ENCODE data around the gene PNMA6F.
"Not testable (repeated sequence)": the region's sequence is repeated elsewhere in the genome, so short reads cannot be mapped to it uniquely, and the experiment has no call there.

The PNMA6F gene

GRCh38 chrX:153334654-153335295 lies 13.2 kb upstream of the PNMA6F start:
- no peak for DNase-seq

GRCh38 chrX:153333821-153334653 lies 12.5 kb upstream of the PNMA6F start, which contains the start of gene ZNF275:
Gene ZNF275 (plus strand): TSS chrX:153334153. CDS start chrX:153336680, 2,527 bp downstream.
- peak; percentile 80 to 81 for DNase-seq

GRCh38 chrX:153333266-153333665 lies 11.7 kb upstream of the PNMA6F start:
- DNase-seq, result no peak

- no peak for DNase-seq
Observed at GRCh38 chrX:153327561-153327960, 6.0 kb upstream of the PNMA6F start.

- no peak for DNase-seq
Observed at GRCh38 chrX:153320555-153321184, 897 bp downstream of the PNMA6F start.

- not testable (repeated sequence) for DNase-seq
Observed at GRCh38 chrX:153320047-153320443, 1.5 kb downstream of the PNMA6F start.

- DNase-seq, result no peak
Observed at GRCh38 chrX:153319295-153320046, 2.1 kb downstream of the PNMA6F start.

- no peak for DNase-seq
Observed at GRCh38 chrX:153318811-153319210, 2.8 kb downstream of the PNMA6F start.

GRCh38 chrX:153317996-153318722 lies 3.4 kb downstream of the PNMA6F start:
- no peak for DNase-seq

- DNase-seq, result no peak
Observed at GRCh38 chrX:153317306-153317705, 4.3 kb downstream of the PNMA6F start.

GRCh38 chrX:153312842-153313241 lies 8.7 kb downstream of the PNMA6F start:
- DNase-seq, result no peak

- no peak for DNase-seq
Observed at GRCh38 chrX:153312041-153312440, 9.5 kb downstream of the PNMA6F start.

- DNase-seq, result no peak
Observed at GRCh38 chrX:153310901-153311300, 10.7 kb downstream of the PNMA6F start.

- DNase-seq, result no peak
Observed at GRCh38 chrX:153307276-153308178, 14.0 kb downstream of the PNMA6F start.

GRCh38 chrX:153306527-153307115 lies 14.9 kb downstream of the PNMA6F start:
- no peak for DNase-seq

GRCh38 chrX:153305972-153306371 lies 15.6 kb downstream of the PNMA6F start:
- DNase-seq, result no peak

- no peak for DNase-seq
Observed at GRCh38 chrX:153304988-153305736, 16.4 kb downstream of the PNMA6F start.

GRCh38 chrX:153303276-153304262 lies 18.0 kb downstream of the PNMA6F start:
- no peak for DNase-seq

- DNase-seq, result no peak
Observed at GRCh38 chrX:153302796-153303195, 18.8 kb downstream of the PNMA6F start.
